SK-N-SH (cell line): ENCODE data around the gene PAXX. TPM values are rescaled to one million over a fixed set of nuclear protein-coding genes. Genes with fewer than 3 reads are reported as not detected.

ENCODE experiments used
- CTCF ChIA-PET: fragments of 300-600, 350-600 bp; formaldehyde crosslinking; extraction: SDS; loops from one replicate; lab custom pipeline; 2021; lab: Yijun Ruan, JAX
- POLR2A ChIA-PET: fragments of 350-600 bp; sonication (Branson Sonifier 250); formaldehyde crosslinking; extraction: SDS; loops from one replicate; lab custom pipeline; 2020; ENCODE audit warnings: antibody characterized with exemption, inconsistent platforms; lab: Yijun Ruan, JAX
- DNase-seq: peaks from one replicate; pipeline ENCODE4 v3.0.0; 2012
- H2AFZ ChIP-seq: fragments of 200-600 bp; sonication (generic); 2 replicates; pipeline ENCODE4 v1.8.1; 2016; ENCODE audit warnings: antibody characterized with exemption, mild to moderate bottlenecking, low read depth
- H3F3A ChIP-seq: fragments of 200-600 bp; sonication (generic); replicated peaks from 2 replicates; pipeline ENCODE3; 2016; ENCODE audit warnings: antibody characterized with exemption, mild to moderate bottlenecking; ENCODE audit not compliant: insufficient read depth
- H3K27ac ChIP-seq, 2 experiments: fragments of 200-500 bp in 1 of 2; fragments of 200-600 bp in 1 of 2; sonication (Bioruptor generic) in 1 of 2; sonication (generic), shearing (Covaris generic) in 1 of 2; 2 replicates each; pipeline versions ENCODE4 v1.5.1 to v1.6.1; 2014 to 2016; ENCODE audit warnings: low read depth in 2 of 2, inconsistent platforms in 1 of 2, low read length in 1 of 2, mild to moderate bottlenecking in 1 of 2, mixed read lengths in 1 of 2
- H3K27me3 ChIP-seq: fragments of 200-600 bp; sonication (generic), shearing (Covaris generic); 2 replicates; pipeline ENCODE4 v1.6.1; 2016; ENCODE audit warnings: mixed run types; ENCODE audit not compliant: insufficient read depth
- H3K36me3 ChIP-seq, 2 experiments: fragments of 200-500 bp in 1 of 2; fragments of 200-600 bp in 1 of 2; sonication (Bioruptor generic) in 1 of 2; sonication (generic) in 1 of 2; replicated peaks in 1 of 2; 2 replicates each; pipeline versions ENCODE3 to v1.5.1; 2014 to 2016; ENCODE audit warnings: low read length in 1 of 2, mild to moderate bottlenecking in 1 of 2; ENCODE audit not compliant: insufficient read depth in 2 of 2, control insufficient read depth in 1 of 2
- H3K4me1 ChIP-seq, 2 experiments: fragments of 200-500 bp in 1 of 2; fragments of 200-600 bp in 1 of 2; sonication (Bioruptor generic) in 1 of 2; sonication (generic), shearing (Covaris generic) in 1 of 2; 2 replicates each; pipeline versions ENCODE4 v1.5.1 to v1.6.1; 2014 to 2016; ENCODE audit warnings: low read depth in 1 of 2, low read length in 1 of 2, mixed run types in 1 of 2; ENCODE audit not compliant: insufficient read depth in 2 of 2, control insufficient read depth in 1 of 2
- H3K4me2 ChIP-seq: fragments of 200-600 bp; sonication (generic), shearing (Covaris generic); 2 replicates; pipeline ENCODE4 v1.6.1; 2017; ENCODE audit warnings: mixed run types
- H3K4me3 ChIP-seq, 2 experiments: fragments of 200-500 bp in 1 of 2; fragments of 200-600 bp in 1 of 2; sonication (Bioruptor generic) in 1 of 2; sonication (generic), shearing (Covaris generic) in 1 of 2; 2 replicates each; pipeline versions ENCODE4 v1.5.1 to v1.8.1; 2014 to 2016; ENCODE audit warnings: low read depth in 2 of 2, inconsistent platforms in 1 of 2, low read length in 1 of 2, mild to moderate bottlenecking in 1 of 2, mixed read lengths in 1 of 2, moderate library complexity in 1 of 2
- H3K79me2 ChIP-seq: fragments of 200-600 bp; sonication (generic); 2 replicates; pipeline ENCODE4 v1.8.1; 2017; ENCODE audit warnings: mild to moderate bottlenecking; ENCODE audit not compliant: insufficient read depth
- H3K9ac ChIP-seq: fragments of 200-600 bp; sonication (generic); 2 replicates; pipeline ENCODE4 v1.6.1; 2017; ENCODE audit warnings: mixed run types
- H3K9me2 ChIP-seq: fragments of 200-600 bp; sonication (generic); 2 replicates; pipeline ENCODE4 v1.6.1; 2017; ENCODE audit warnings: mixed run types
- H3K9me3 ChIP-seq: fragments of 200-600 bp; sonication (generic); 2 replicates; pipeline ENCODE4 v1.6.1; 2017; ENCODE audit warnings: mixed run types, mild to moderate bottlenecking, moderate library complexity
- H4K20me1 ChIP-seq: fragments of 200-600 bp; sonication (generic); 2 replicates; pipeline ENCODE4 v1.6.1; 2017; ENCODE audit warnings: mild to moderate bottlenecking, mixed run types; ENCODE audit not compliant: insufficient read depth
- IRF3 ChIP-seq: fragments of 150-350 bp; IDR thresholded peaks from 2 replicates; pipeline ENCODE4 v1.6.1; 2016; ENCODE audit warnings: mild to moderate bottlenecking, low read depth, low read length
- MXI1 ChIP-seq: IDR thresholded peaks from 2 replicates; pipeline ENCODE4 v1.6.1; 2012; ENCODE audit warnings: mild to moderate bottlenecking, low read depth, low read length, improper control_type of control experiment
- RAD21 ChIP-seq: IDR thresholded peaks from 2 replicates; pipeline ENCODE4 v1.6.1; 2012; ENCODE audit warnings: mild to moderate bottlenecking, low read length
- RCOR1 ChIP-seq: fragments of 150-350 bp; IDR thresholded peaks from 2 replicates; pipeline ENCODE4 v1.6.1; 2017; ENCODE audit warnings: antibody characterized with exemption, low read length
- RFX5 ChIP-seq: IDR thresholded peaks from 2 replicates; pipeline ENCODE4 v1.6.1; 2012; ENCODE audit warnings: mild to moderate bottlenecking, improper control_type of control experiment, low read length
- TEAD4 ChIP-seq: IDR thresholded peaks from 2 replicates; pipeline ENCODE4 v1.4.0; 2012; ENCODE audit warnings: mild to moderate bottlenecking, borderline replicate concordance; ENCODE audit not compliant: insufficient read depth
- ZBTB33 ChIP-seq: IDR thresholded peaks from 2 replicates; pipeline ENCODE4 v1.4.0; 2012; ENCODE audit warnings: low read depth, borderline replicate concordance
- WGBS: methylation state at CpG from one replicate; pipeline ENCODE4 v1.1.6; 2017; ENCODE audit warnings: low lambda C conversion rate; 5-methylcytosine and 5-hydroxymethylcytosine counted together
- polyA plus RNA-seq, 3 experiments: library from polyadenylated mRNA; depleted of rRNA; stranded (reverse); fragments of >200 nt; gene quantifications; 2 replicates each; pipeline ENCODE4 v1.2.3, GENCODE V29; 2012

The PAXX gene
- polyA plus RNA-seq, 1 of the 3 experiments (the other 2 are of a cell fraction): 52.9 TPM

- Histone ChIP-seq H2AFZ (no peak overlapping the region), H3K9me3 (no peaks in the 10 kb centered on the region), H3K4me3 (no peak overlapping the region)
- CTCF ChIA-PET: interaction anchor here (1.6 to 5.4 kb wide), 3 partner anchors 12 to 76 kb away, joined by 3 to 53 read pairs (median 10); no protein-coding TSS in a partner anchor
- TF ChIP-seq RAD21 (no peak), RCOR1 (no peak), ZBTB33 (no peak), TEAD4 (no peak)
- TF ChIP-seq, all 33 proteins: peak for 0
- H3K9me2 ChIP-seq: no peaks in the 10 kb centered on the region
- H3K36me3 ChIP-seq: no peaks in the 10 kb centered on the region
- H3K27ac ChIP-seq: no peak overlapping the region
- 100% methylated on average over 5 of the region's 15 CpGs for WGBS
- peaks cover 2 to 30% of the 10 kb centered on the region in 2 experiments; a peak in 1 of 4 replicates for H3K4me1 ChIP-seq
- H3K27me3 ChIP-seq: no peaks in the 10 kb centered on the region
- H3K4me2 ChIP-seq: no peak overlapping the region
- DNase-seq: no peak
- 0 out of 2 replicates have a peak, but pooled peaks cover 3% of the 10 kb centered on the region for H3K79me2 ChIP-seq
- 0 out of 2 replicates have a peak, but pooled peaks cover 4% of the 10 kb centered on the region for H4K20me1 ChIP-seq
- H3F3A ChIP-seq: no peaks in the 10 kb centered on the region
- H3K9ac ChIP-seq: no peak overlapping the region
- POLR2A ChIA-PET: no interaction called here
These were observed 31.4 kb downstream of the PAXX start for GRCh38 chr9:137023583-137023991.

GRCh38 chr9:137025517-137025966 is 33.3 kb downstream of the PAXX start:
- Histone ChIP-seq H3K79me2 (0 out of 2 replicates have a peak, but pooled peaks cover 3% of the 10 kb centered on the region), H3K4me3 (peak overlapping the region in 1 of 2 experiments; percentile 4; a peak in 1 of 4 replicates), H3K27me3 (no peaks in the 10 kb centered on the region), H3K9me2 (no peaks in the 10 kb centered on the region), H3F3A (no peaks in the 10 kb centered on the region), H3K9me3 (no peaks in the 10 kb centered on the region), H3K27ac (peak overlapping the region in 1 of 2 experiments; percentile 83; a peak in 2 of 4 replicates), H3K36me3 (no peaks in the 10 kb centered on the region), H3K4me1 (peaks cover 5 to 40% of the 10 kb centered on the region in 2 experiments; a peak in 1 of 4 replicates), H3K4me2 (no peak overlapping the region), H4K20me1 (0 out of 2 replicates have a peak, but pooled peaks cover 4% of the 10 kb centered on the region), H3K9ac (no peak overlapping the region), H2AFZ (no peak overlapping the region)
- DNase-seq: peak; percentile 90
- ChIA-PET POLR2A (interaction anchor here (0.6 to 1.5 kb wide), 3 partner anchors 30 to 74 kb away, joined by 3 to 7 read pairs (median 3); no protein-coding TSS in a partner anchor), CTCF (interaction anchor here (0.7 to 15.1 kb wide), 19 partner anchors 8 to 298 kb away, joined by 3 to 350 read pairs (median 4); partner anchors contain the start of genes C8G, CLIC3, FBXW5 and LCN12)
- TF ChIP-seq RFX5 (no peak), TEAD4 (no peak), RAD21 (peak; percentile 31), IRF3 (no peak), MXI1 (peak; percentile 90)
- no CpG with 5 or more reads among the region's 21 CpGs for WGBS
